Smooth muscle cell (in vitro differentiated cells): Measurements from ENCODE around the gene AQR. TPM values are rescaled to one million over a fixed set of nuclear protein-coding genes. Genes with fewer than 3 reads are reported as not detected.
"Not testable (repeated sequence)": the region's sequence is repeated elsewhere in the genome, so short reads cannot be mapped to it uniquely, and the experiment has no call there.

ENCODE experiments used
- DNase-seq: peaks from one replicate; lab custom pipeline; 2025; ENCODE audit not compliant: unreplicated experiment; lab: John Stamatoyannopoulos, UW
- H2AFZ ChIP-seq: fragments of 200-600 bp; sonication (generic); 2 replicates; pipeline ENCODE4 v1.6.0; 2016; ENCODE audit warnings: antibody characterized with exemption, low read depth, mild to moderate bottlenecking
- H3F3A ChIP-seq: fragments of 200-600 bp; sonication (generic); 2 replicates; pipeline ENCODE4 v1.6.0; 2017; ENCODE audit warnings: antibody characterized with exemption, low read depth
- H3K27ac ChIP-seq: fragments of 200-600 bp; sonication (generic); 2 replicates; pipeline ENCODE4 v1.5.1; 2016; ENCODE audit warnings: low read depth, mild to moderate bottlenecking
- H3K27me3 ChIP-seq: fragments of 200-600 bp; sonication (generic); 2 replicates; pipeline ENCODE4 v1.6.1; 2016; ENCODE audit warnings: low read depth, mild to moderate bottlenecking
- H3K36me3 ChIP-seq: fragments of 200-600 bp; sonication (generic); 2 replicates; pipeline ENCODE4 v1.5.1; 2016; ENCODE audit warnings: low read depth
- H3K4me1 ChIP-seq: fragments of 200-600 bp; sonication (generic); 2 replicates; pipeline ENCODE4 v1.5.1; 2016; ENCODE audit warnings: low read depth
- H3K4me2 ChIP-seq: fragments of 200-600 bp; sonication (generic); 2 replicates; pipeline ENCODE4 v1.6.0; 2016; ENCODE audit warnings: mild to moderate bottlenecking
- H3K4me3 ChIP-seq: fragments of 200-600 bp; sonication (generic); 2 replicates; pipeline ENCODE4 v1.5.1; 2016; ENCODE audit warnings: mild to moderate bottlenecking
- H3K79me2 ChIP-seq: fragments of 200-600 bp; sonication (generic); 2 replicates; pipeline ENCODE4 v1.6.0; 2016; ENCODE audit warnings: low read depth, mild to moderate bottlenecking
- H3K9ac ChIP-seq: fragments of 200-600 bp; sonication (generic); 2 replicates; pipeline ENCODE4 v1.6.0; 2016; ENCODE audit warnings: low read depth
- H3K9me3 ChIP-seq: fragments of 200-600 bp; sonication (generic); replicated peaks from 2 replicates; pipeline ENCODE4 v1.5.1; 2016; ENCODE audit warnings: low read depth
- H4K20me1 ChIP-seq: fragments of 200-600 bp; sonication (generic); 2 replicates; pipeline ENCODE4 v1.6.0; 2016; ENCODE audit warnings: low read depth
- WGBS: methylation state at CpG from one replicate; pipeline ENCODE4 v1.1.7; 2016; ENCODE audit warnings: low lambda C conversion rate; 5-methylcytosine and 5-hydroxymethylcytosine counted together
- polyA plus RNA-seq: library from polyadenylated mRNA; unstranded; fragments of >200 nt; fragmentation: Nextera tagmentation; extraction: Ambion mirVana; gene quantifications from 2 replicates; pipeline ENCODE4 v1.2.1, GENCODE V29; 2016
- total RNA-seq: library from RNA; depleted of rRNA; stranded (reverse); fragments of >200 nt; gene quantifications from 2 replicates; pipeline ENCODE4 v1.2.3, GENCODE V29; 2014
- TF ChIP-seq, protein P1 (sequence below): fragments of 200-600 bp; sonication (generic); IDR thresholded peaks from 2 replicates; pipeline ENCODE4 v1.5.1; 2017; ENCODE audit warnings: borderline replicate concordance, mild to moderate bottlenecking, antibody characterized with exemption; ENCODE audit not compliant: insufficient read depth, poor library complexity, severe bottlenecking

The AQR gene
- total and polyA plus RNA-seq, 2 experiments from 2014 or later = 13.0 to 33.6 TPM

GRCh38 chr15:34941185-34941698 is 28.3 kb downstream of the AQR start:
- Histone ChIP-seq H3K36me3 (peaks cover 16% of the 10 kb centered on the region), H3K27ac (no peak overlapping the region), H3K79me2 (no peaks in the 10 kb centered on the region), H3K4me2 (no peak overlapping the region), H3K27me3 (no peaks in the 10 kb centered on the region), H3K9me3 (no peaks in the 10 kb centered on the region), H3K4me3 (no peak overlapping the region), H2AFZ (no peak overlapping the region), H4K20me1 (no peaks in the 10 kb centered on the region), H3F3A (no peaks in the 10 kb centered on the region), H3K9ac (no peak overlapping the region), H3K4me1 (no peaks in the 10 kb centered on the region)
- no peak for DNase-seq
- TF ChIP-seq, protein P1, sequence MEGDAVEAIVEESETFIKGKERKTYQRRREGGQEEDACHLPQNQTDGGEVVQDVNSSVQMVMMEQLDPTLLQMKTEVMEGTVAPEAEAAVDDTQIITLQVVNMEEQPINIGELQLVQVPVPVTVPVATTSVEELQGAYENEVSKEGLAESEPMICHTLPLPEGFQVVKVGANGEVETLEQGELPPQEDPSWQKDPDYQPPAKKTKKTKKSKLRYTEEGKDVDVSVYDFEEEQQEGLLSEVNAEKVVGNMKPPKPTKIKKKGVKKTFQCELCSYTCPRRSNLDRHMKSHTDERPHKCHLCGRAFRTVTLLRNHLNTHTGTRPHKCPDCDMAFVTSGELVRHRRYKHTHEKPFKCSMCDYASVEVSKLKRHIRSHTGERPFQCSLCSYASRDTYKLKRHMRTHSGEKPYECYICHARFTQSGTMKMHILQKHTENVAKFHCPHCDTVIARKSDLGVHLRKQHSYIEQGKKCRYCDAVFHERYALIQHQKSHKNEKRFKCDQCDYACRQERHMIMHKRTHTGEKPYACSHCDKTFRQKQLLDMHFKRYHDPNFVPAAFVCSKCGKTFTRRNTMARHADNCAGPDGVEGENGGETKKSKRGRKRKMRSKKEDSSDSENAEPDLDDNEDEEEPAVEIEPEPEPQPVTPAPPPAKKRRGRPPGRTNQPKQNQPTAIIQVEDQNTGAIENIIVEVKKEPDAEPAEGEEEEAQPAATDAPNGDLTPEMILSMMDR = no peak
- 94% methylated on average over 2 of the region's 2 CpGs for WGBS

DNA sequence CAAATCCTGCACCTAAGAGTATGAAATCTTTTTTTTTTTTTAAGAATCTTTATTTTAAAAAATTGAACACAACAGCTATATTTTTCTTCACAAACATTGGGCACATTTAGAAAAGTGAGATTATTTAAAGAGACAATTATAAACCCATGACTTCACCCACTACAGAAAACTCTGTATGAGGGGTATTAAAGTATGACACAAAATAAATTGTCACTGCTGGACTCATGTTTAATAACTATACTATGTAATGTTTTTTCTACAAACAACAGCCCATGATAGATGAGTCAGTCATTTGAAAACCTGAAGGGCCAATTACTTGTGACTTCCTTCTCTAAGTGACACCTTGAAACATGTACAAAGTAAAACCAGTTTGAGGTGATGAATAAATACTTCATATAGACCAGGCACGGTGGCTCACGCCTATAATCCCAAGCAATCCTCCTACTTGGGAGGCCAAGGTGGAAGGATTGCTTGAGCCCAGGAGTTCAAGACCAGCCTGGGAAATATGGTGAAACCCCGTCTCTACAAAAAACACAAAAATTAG is 36.0 kb downstream of the AQR start:
- TF ChIP-seq, protein P1 = no peak
- peaks cover 5% of the 10 kb centered on the region for H3K9me3 ChIP-seq
- no peak overlapping the region for H3K27ac ChIP-seq
- peaks cover 39% of the 10 kb centered on the region for H3K36me3 ChIP-seq
- DNase-seq = no peak
- H3F3A ChIP-seq = no peaks in the 10 kb centered on the region
- no peak overlapping the region for H2AFZ ChIP-seq
- no peaks in the 10 kb centered on the region for H4K20me1 ChIP-seq
- H3K4me3 ChIP-seq = no peak overlapping the region
- H3K79me2 ChIP-seq = no peaks in the 10 kb centered on the region
- WGBS = 86% methylated on average over 3 of the region's 3 CpGs
- no peak overlapping the region for H3K9ac ChIP-seq
- H3K4me1 ChIP-seq = no peaks in the 10 kb centered on the region
- H3K27me3 ChIP-seq = no peaks in the 10 kb centered on the region
- no peak overlapping the region for H3K4me2 ChIP-seq

- H3K27me3 ChIP-seq, H3K79me2 ChIP-seq, H3K27ac ChIP-seq, H3K4me2 ChIP-seq, DNase-seq, H3F3A ChIP-seq, H3K9me3 ChIP-seq, H2AFZ ChIP-seq, H3K4me3 ChIP-seq, H4K20me1 ChIP-seq, H3K9ac ChIP-seq, H3K4me1 ChIP-seq: not testable (repeated sequence)
- over 99% methylated on average over 6 of the region's 6 CpGs for WGBS
- H3K36me3 ChIP-seq = peaks cover 50% of the 10 kb centered on the region
These were observed 41.2 kb downstream of the AQR start for GRCh38 chr15:34928349-34928748.

- TF ChIP-seq, protein P1 = no peak
- Histone ChIP-seq H3F3A (no peaks in the 10 kb centered on the region), H3K4me1 (no peaks in the 10 kb centered on the region), H3K36me3 (peaks cover 46% of the 10 kb centered on the region), H3K9ac (no peak overlapping the region), H3K4me2 (no peak overlapping the region), H4K20me1 (no peaks in the 10 kb centered on the region), H3K4me3 (no peak overlapping the region), H3K9me3 (peaks cover 5% of the 10 kb centered on the region), H3K27ac (no peak overlapping the region), H3K27me3 (no peaks in the 10 kb centered on the region), H2AFZ (no peak overlapping the region), H3K79me2 (no peaks in the 10 kb centered on the region)
- no peak for DNase-seq
- WGBS = 98% methylated on average over 2 of the region's 2 CpGs
These were observed 41.8 kb downstream of the AQR start for GRCh38 chr15:34927726-34928125.
